ENCODE data around the gene ACSL1. TPM values are rescaled to one million over a fixed set of nuclear protein-coding genes. Genes with fewer than 3 reads are reported as not detected.

Gene ACSL1
- total RNA-seq, 1 donor = 57.5 TPM

DNA sequence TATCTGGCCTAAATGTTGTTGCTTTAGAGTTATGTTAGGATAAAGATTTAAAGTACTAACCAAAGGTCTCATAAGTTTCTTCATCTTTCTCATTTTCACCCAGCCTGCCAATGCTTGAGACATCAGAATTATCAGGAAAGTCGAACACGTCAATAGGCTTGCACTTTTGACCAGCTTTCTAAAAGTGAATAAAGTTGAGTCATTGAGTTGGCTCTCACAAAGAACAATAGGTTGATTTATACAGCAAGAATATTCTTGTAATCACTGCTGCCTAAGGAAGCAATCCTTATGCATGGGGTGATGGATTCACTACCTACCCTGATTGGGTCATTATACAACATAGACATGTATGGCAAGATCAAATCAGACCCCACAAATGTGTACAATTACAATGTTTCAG, 96.9 kb downstream of the ACSL1 start:
- no peak overlapping the region for H3K4me3 ChIP-seq (ENCODE audit: insufficient read depth, low read length)
- H3K79me2 ChIP-seq (ENCODE audit: insufficient read depth, low read length) = peaks cover 39% of the 10 kb centered on the region
- TF ChIP-seq, protein P1, sequence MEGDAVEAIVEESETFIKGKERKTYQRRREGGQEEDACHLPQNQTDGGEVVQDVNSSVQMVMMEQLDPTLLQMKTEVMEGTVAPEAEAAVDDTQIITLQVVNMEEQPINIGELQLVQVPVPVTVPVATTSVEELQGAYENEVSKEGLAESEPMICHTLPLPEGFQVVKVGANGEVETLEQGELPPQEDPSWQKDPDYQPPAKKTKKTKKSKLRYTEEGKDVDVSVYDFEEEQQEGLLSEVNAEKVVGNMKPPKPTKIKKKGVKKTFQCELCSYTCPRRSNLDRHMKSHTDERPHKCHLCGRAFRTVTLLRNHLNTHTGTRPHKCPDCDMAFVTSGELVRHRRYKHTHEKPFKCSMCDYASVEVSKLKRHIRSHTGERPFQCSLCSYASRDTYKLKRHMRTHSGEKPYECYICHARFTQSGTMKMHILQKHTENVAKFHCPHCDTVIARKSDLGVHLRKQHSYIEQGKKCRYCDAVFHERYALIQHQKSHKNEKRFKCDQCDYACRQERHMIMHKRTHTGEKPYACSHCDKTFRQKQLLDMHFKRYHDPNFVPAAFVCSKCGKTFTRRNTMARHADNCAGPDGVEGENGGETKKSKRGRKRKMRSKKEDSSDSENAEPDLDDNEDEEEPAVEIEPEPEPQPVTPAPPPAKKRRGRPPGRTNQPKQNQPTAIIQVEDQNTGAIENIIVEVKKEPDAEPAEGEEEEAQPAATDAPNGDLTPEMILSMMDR (IDR thresholded peaks at IDR 0.05; ENCODE audit: extremely low read depth, low read depth, low read length) = no peak
- no peak for DNase-seq (ENCODE audit: insufficient read length, low spot score, missing footprints)
- peak overlapping the region; percentile 49 for H3K4me2 ChIP-seq (ENCODE audit: insufficient read depth, low read length)
- no peaks in the 10 kb centered on the region for H4K20me1 ChIP-seq (ENCODE audit: insufficient read depth, low read length)
- peak overlapping the region; percentile 59 for H3K27ac ChIP-seq (ENCODE audit: low read depth, low read length)
- no peaks in the 10 kb centered on the region for H3K36me3 ChIP-seq (ENCODE audit: insufficient read depth, low read length)
- no peaks in the 10 kb centered on the region for H3K9me3 ChIP-seq (ENCODE audit: low read depth, low read length)
- H2AFZ ChIP-seq (ENCODE audit: low read length) = no peak overlapping the region
- no peaks in the 10 kb centered on the region for H3K27me3 ChIP-seq (ENCODE audit: insufficient read depth, low read length)
- H3K4me1 ChIP-seq (ENCODE audit: insufficient read depth, low read length) = peaks cover 19% of the 10 kb centered on the region

DNA sequence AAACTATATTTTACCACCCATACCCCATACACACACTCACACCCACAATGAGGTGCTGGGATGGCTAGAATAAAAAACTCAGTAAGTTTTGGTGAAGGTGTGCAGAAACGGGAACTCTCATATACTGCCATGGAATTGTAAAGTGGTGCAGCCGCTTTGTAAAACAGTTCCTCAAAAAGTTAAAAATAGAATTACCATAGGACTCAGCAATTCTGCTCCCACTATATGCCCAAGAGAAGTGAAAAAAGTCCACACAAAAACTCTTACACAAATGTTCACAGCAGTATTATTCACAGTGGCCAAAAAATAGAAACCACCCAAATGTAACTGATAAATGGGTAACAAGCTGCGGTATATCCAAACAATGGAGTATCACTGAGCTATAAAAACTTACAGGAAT, 98.3 kb downstream of the ACSL1 start:
- no peak for DNase-seq (ENCODE audit: insufficient read length, low spot score, missing footprints)
- Histone ChIP-seq H3K9me3 (ENCODE audit: low read depth, low read length) (no peaks in the 10 kb centered on the region), H4K20me1 (ENCODE audit: insufficient read depth, low read length) (no peaks in the 10 kb centered on the region), H2AFZ (ENCODE audit: low read length) (peak overlapping the region; percentile 63), H3K27me3 (ENCODE audit: insufficient read depth, low read length) (no peaks in the 10 kb centered on the region), H3K36me3 (ENCODE audit: insufficient read depth, low read length) (no peaks in the 10 kb centered on the region), H3K4me1 (ENCODE audit: insufficient read depth, low read length) (peaks cover 13% of the 10 kb centered on the region), H3K27ac (ENCODE audit: low read depth, low read length) (no peak overlapping the region), H3K4me3 (ENCODE audit: insufficient read depth, low read length) (no peak overlapping the region), H3K79me2 (ENCODE audit: insufficient read depth, low read length) (peaks cover 29% of the 10 kb centered on the region), H3K4me2 (ENCODE audit: insufficient read depth, low read length) (no peak overlapping the region)
- TF ChIP-seq, protein P1 (IDR thresholded peaks at IDR 0.05; ENCODE audit: extremely low read depth, low read depth, low read length) = no peak

DNA sequence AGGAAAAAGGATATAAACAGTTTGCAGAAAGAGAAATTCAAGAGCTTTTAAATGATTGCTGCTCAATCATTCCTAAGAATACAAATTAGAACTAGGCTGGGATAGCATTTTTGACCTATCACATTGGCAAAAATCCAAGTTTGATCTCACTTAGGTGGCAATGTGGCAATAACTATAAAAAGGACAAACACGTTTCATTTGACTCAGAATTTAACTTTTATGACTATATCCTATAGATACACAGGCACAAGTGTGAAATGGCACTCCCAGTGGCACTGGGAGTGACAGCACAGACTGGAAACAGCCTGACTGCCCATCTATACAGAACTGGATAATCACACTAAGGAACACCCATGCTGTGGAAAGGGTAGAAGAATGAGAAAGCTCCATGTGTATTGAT, 103.0 kb downstream of the ACSL1 start:
- Histone ChIP-seq H3K27me3 (ENCODE audit: insufficient read depth, low read length) (no peaks in the 10 kb centered on the region), H4K20me1 (ENCODE audit: insufficient read depth, low read length) (no peaks in the 10 kb centered on the region), H3K27ac (ENCODE audit: low read depth, low read length) (no peak overlapping the region), H3K36me3 (ENCODE audit: insufficient read depth, low read length) (no peaks in the 10 kb centered on the region), H3K4me1 (ENCODE audit: insufficient read depth, low read length) (no peaks in the 10 kb centered on the region), H3K79me2 (ENCODE audit: insufficient read depth, low read length) (peaks cover 3% of the 10 kb centered on the region), H2AFZ (ENCODE audit: low read length) (no peak overlapping the region), H3K4me2 (ENCODE audit: insufficient read depth, low read length) (no peak overlapping the region), H3K9me3 (ENCODE audit: low read depth, low read length) (no peaks in the 10 kb centered on the region), H3K4me3 (ENCODE audit: insufficient read depth, low read length) (no peak overlapping the region)
- peak; percentile 45 for DNase-seq (ENCODE audit: insufficient read length, low spot score, missing footprints)
- TF ChIP-seq, protein P1 (IDR thresholded peaks at IDR 0.05; ENCODE audit: extremely low read depth, low read depth, low read length) = peak; percentile 15

GRCh38 chr4:184721254-184721653, 104.5 kb downstream of the ACSL1 start:
- H3K9me3 ChIP-seq (ENCODE audit: low read depth, low read length) = no peaks in the 10 kb centered on the region
- TF ChIP-seq, protein P1 (IDR thresholded peaks at IDR 0.05; ENCODE audit: extremely low read depth, low read depth, low read length) = no peak
- no peak for DNase-seq (ENCODE audit: insufficient read length, low spot score, missing footprints)
- no peak overlapping the region for H3K27ac ChIP-seq (ENCODE audit: low read depth, low read length)
- no peaks in the 10 kb centered on the region for H3K36me3 ChIP-seq (ENCODE audit: insufficient read depth, low read length)
- no peak overlapping the region for H3K4me2 ChIP-seq (ENCODE audit: insufficient read depth, low read length)
- H2AFZ ChIP-seq (ENCODE audit: low read length) = no peak overlapping the region
- H3K79me2 ChIP-seq (ENCODE audit: insufficient read depth, low read length) = peaks cover 2% of the 10 kb centered on the region
- H3K27me3 ChIP-seq (ENCODE audit: insufficient read depth, low read length) = no peaks in the 10 kb centered on the region
- H3K4me3 ChIP-seq (ENCODE audit: insufficient read depth, low read length) = no peak overlapping the region
- H4K20me1 ChIP-seq (ENCODE audit: insufficient read depth, low read length) = no peaks in the 10 kb centered on the region
- H3K4me1 ChIP-seq (ENCODE audit: insufficient read depth, low read length) = no peaks in the 10 kb centered on the region
